Measurements from ENCODE around the gene AKAP17A.

- TF ChIP-seq CTCF (IDR thresholded peaks at IDR 0.05) (peak; percentile 38 to 75 (median 57)), POLR2A (IDR thresholded peaks at IDR 0.05) (no peak)
Observed at GRCh38 chrX:1581132-1581531, 10.3 kb upstream of the AKAP17A start.

Data from thyroid gland (tissue), 4 donors.